Osteocyte (in vitro differentiated cells): Measurements from ENCODE around the gene IFNLR1. TPM values are rescaled to one million over a fixed set of nuclear protein-coding genes. Genes with fewer than 3 reads are reported as not detected.

ENCODE experiments used
- DNase-seq: peaks from one replicate; pipeline ENCODE4 v3.0.0; 2021; ENCODE audit warnings: mixed read lengths; ENCODE audit not compliant: unreplicated experiment; ENCODE audit errors: extremely low spot score
- H3K27ac Mint-ChIP-seq: one replicate; pipeline ENCODE4 v1.8.0; 2021; ENCODE audit warnings: mild to moderate bottlenecking, mixed read lengths; ENCODE audit not compliant: unreplicated experiment
- H3K27me3 Mint-ChIP-seq: one replicate; pipeline ENCODE4 v1.8.0; 2021; ENCODE audit warnings: mixed read lengths; ENCODE audit not compliant: unreplicated experiment
- H3K36me3 Mint-ChIP-seq: one replicate; pipeline ENCODE4 v1.8.0; 2021; ENCODE audit warnings: mixed read lengths; ENCODE audit not compliant: unreplicated experiment
- H3K4me1 Mint-ChIP-seq: one replicate; pipeline ENCODE4 v1.8.0; 2021; ENCODE audit warnings: mixed read lengths; ENCODE audit not compliant: unreplicated experiment
- H3K4me3 Mint-ChIP-seq: one replicate; pipeline ENCODE4 v1.8.0; 2021; ENCODE audit warnings: mild to moderate bottlenecking, moderate library complexity, mixed read lengths; ENCODE audit not compliant: unreplicated experiment
- H3K9me3 Mint-ChIP-seq: one replicate; pipeline ENCODE4 v1.8.0; 2021; ENCODE audit warnings: mixed read lengths; ENCODE audit not compliant: unreplicated experiment
- total RNA-seq: library from RNA; stranded (reverse); gene quantifications from 2 replicates; pipeline ENCODE4 v1.2.1, GENCODE V29; 2021
- TF ChIP-seq, protein P1 (sequence below): fragments of 200-600 bp; sonication (generic); IDR thresholded peaks from 2 replicates; pipeline ENCODE4 v1.5.0; 2021; ENCODE audit warnings: antibody characterized with exemption, mild to moderate bottlenecking, moderate library complexity

Gene IFNLR1
- total RNA-seq, 1 donor from 2014 or later = 0.16 TPM

DNA sequence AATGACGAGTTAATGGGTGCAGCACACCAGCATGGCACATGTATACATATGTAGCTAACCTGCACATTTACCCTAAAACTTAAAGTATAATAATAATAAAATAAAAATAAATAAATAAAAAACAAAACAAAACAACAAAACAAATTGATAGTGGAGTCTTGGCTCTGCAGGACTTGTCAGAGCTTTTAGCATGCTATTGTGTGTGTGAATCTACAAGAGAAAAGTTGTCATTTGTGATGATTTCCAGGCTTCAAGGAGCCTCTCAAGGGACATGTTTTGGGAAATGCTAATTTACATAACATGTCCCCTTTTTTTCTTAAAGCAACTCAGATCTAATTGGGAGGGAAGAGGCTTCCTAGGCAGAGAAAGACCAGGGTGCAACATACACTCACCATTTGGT, 53.3 kb downstream of the IFNLR1 start:
- no peak overlapping the region for H3K4me3 Mint-ChIP-seq
- DNase-seq = no peak
- peaks cover 10% of the 10 kb centered on the region for H3K9me3 Mint-ChIP-seq
- TF ChIP-seq, protein P1, sequence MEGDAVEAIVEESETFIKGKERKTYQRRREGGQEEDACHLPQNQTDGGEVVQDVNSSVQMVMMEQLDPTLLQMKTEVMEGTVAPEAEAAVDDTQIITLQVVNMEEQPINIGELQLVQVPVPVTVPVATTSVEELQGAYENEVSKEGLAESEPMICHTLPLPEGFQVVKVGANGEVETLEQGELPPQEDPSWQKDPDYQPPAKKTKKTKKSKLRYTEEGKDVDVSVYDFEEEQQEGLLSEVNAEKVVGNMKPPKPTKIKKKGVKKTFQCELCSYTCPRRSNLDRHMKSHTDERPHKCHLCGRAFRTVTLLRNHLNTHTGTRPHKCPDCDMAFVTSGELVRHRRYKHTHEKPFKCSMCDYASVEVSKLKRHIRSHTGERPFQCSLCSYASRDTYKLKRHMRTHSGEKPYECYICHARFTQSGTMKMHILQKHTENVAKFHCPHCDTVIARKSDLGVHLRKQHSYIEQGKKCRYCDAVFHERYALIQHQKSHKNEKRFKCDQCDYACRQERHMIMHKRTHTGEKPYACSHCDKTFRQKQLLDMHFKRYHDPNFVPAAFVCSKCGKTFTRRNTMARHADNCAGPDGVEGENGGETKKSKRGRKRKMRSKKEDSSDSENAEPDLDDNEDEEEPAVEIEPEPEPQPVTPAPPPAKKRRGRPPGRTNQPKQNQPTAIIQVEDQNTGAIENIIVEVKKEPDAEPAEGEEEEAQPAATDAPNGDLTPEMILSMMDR = no peak
- H3K27me3 Mint-ChIP-seq = peaks cover 38% of the 10 kb centered on the region
- H3K36me3 Mint-ChIP-seq = no peaks in the 10 kb centered on the region
- no peaks in the 10 kb centered on the region for H3K4me1 Mint-ChIP-seq
- no peak overlapping the region for H3K27ac Mint-ChIP-seq

DNA sequence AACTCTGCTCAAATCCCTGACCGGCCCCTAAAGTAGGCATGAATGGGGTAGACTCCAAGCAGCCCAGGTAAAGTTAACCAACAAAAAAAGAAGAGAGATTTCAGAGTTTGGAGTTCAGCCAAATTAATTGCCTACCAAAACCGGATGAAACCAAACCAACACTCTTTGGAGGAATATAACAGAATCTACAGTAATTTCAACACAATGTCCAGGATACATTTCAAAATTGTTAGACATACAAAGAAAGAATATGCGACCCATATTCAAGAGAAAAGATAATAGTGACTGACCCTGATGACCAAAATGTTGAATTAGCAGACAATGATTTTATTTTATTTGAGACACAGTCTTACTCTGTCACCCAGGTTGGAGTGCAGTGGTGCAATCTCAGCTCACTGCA, 56.7 kb downstream of the IFNLR1 start:
- no peaks in the 10 kb centered on the region for H3K36me3 Mint-ChIP-seq
- H3K27ac Mint-ChIP-seq = no peak overlapping the region
- TF ChIP-seq, protein P1 = no peak
- DNase-seq = no peak
- peaks cover 10% of the 10 kb centered on the region for H3K9me3 Mint-ChIP-seq
- no peak overlapping the region for H3K4me3 Mint-ChIP-seq
- peaks cover 37% of the 10 kb centered on the region for H3K27me3 Mint-ChIP-seq
- no peaks in the 10 kb centered on the region for H3K4me1 Mint-ChIP-seq

DNA sequence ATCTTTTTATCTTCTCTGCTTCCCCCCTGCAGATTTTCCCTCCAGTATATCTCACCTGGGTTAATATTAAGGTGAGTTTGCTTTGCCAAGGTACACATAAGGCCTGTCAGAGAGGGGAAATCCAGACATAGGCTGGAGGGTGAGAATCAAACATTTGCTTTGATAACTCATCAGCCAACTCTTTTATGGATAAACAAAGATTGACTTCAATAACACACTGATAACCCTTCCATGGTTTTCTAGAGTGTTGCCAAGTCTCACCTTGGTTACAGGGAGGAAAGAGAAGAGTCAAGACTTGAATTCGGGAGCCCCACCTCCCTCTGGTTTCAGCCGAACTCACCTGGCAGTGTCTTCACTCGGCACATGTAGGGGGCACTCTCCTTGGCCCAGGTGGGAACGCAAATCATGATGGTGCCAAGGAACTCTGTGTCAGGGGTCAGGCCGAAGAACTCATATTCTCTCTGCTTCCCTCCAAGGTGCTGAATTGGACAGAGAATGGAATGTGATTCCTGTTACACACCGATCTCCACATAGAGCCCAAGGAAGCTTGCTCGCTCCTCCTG, 59.2 kb downstream of the IFNLR1 start:
- Mint-ChIP-seq H3K4me3 (no peak overlapping the region), H3K27ac (no peak overlapping the region), H3K9me3 (peaks cover 10% of the 10 kb centered on the region), H3K27me3 (peaks cover 18% of the 10 kb centered on the region), H3K4me1 (no peaks in the 10 kb centered on the region), H3K36me3 (no peaks in the 10 kb centered on the region)
- TF ChIP-seq, protein P1 = no peak
- DNase-seq = no peak

DNA sequence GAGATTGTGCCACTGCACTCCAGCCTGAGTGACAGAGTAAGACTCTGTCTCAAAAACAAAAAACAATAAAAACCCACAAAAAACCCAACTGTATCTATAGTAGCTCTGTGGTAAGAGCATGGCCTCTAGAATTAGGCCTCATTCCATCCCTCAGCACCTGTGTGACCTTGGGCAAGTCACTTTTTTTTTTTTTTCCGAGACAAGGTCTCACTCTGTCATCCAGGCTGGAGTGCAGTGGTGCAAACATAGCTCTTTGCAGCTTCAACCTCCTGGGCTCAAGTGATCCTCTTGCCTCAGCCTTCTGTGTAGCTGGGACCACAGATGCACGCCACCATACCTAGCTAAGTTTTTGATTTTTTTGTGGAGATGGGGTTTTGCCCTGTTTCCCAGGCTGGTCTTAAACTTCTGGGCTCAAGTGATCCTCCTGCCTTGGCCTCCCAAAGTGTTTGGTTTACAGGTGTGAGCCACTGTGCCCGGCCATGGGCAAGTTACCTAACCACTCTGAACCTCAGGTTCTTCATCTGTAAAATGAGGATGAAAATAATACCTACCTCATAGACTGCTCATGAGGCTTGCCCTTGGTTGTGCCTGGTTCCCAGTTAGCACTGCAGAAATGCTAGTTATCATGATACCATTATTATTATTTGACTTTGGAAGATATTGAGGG, 59.8 kb downstream of the IFNLR1 start:
- H3K4me3 Mint-ChIP-seq = no peak overlapping the region
- DNase-seq = no peak
- peaks cover 16% of the 10 kb centered on the region for H3K27me3 Mint-ChIP-seq
- H3K36me3 Mint-ChIP-seq = no peaks in the 10 kb centered on the region
- TF ChIP-seq, protein P1 = no peak
- H3K4me1 Mint-ChIP-seq = no peaks in the 10 kb centered on the region
- peaks cover 10% of the 10 kb centered on the region for H3K9me3 Mint-ChIP-seq
- H3K27ac Mint-ChIP-seq = no peak overlapping the region

DNA sequence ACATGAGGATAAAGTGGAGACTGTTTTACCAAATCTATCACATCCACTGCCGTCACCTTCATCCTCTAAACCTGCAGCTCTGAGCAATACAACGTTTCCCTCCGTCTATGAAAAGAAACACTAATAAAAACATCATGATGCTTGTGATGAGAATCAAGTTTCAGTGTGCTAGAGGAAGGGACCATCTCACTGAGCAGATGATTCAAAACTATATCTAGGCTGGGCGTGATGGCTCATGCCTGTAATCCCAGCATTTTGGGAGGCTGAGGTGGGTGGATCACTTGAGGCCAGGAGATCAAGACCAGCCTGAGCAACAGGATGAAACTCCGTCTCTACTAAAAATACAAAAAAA, 60.4 kb downstream of the IFNLR1 start:
- peaks cover 13% of the 10 kb centered on the region for H3K27me3 Mint-ChIP-seq
- no peak overlapping the region for H3K27ac Mint-ChIP-seq
- TF ChIP-seq, protein P1 = no peak
- peaks cover 9% of the 10 kb centered on the region for H3K9me3 Mint-ChIP-seq
- H3K36me3 Mint-ChIP-seq = no peaks in the 10 kb centered on the region
- no peak overlapping the region for H3K4me3 Mint-ChIP-seq
- no peaks in the 10 kb centered on the region for H3K4me1 Mint-ChIP-seq
- DNase-seq = no peak
